HG02840 (cell line): Measurements from ENCODE around the gene SH3BGRL2.
"Not testable (repeated sequence)": the region's sequence is repeated elsewhere in the genome, so short reads cannot be mapped to it uniquely, and the experiment has no call there.

Source experiments
- ATAC-seq: cut with Tn5 transposase; IDR thresholded peaks from one replicate; pipeline ENCODE4 v1.9.1; 2021; ENCODE audit warnings: mild to moderate bottlenecking, moderate library complexity, moderate number of reproducible peaks; ENCODE audit not compliant: unreplicated experiment, low FRiP score

Gene SH3BGRL2

GRCh38 chr6:79613912-79614311 lies 17.2 kb upstream of the SH3BGRL2 start:
- ATAC-seq = no peak

GRCh38 chr6:79614326-79615305 lies 16.5 kb upstream of the SH3BGRL2 start:
- no peak for ATAC-seq

- ATAC-seq = no peak
These were observed 13.6 kb upstream of the SH3BGRL2 start for GRCh38 chr6:79617518-79617941.

GRCh38 chr6:79618425-79618824 lies 12.7 kb upstream of the SH3BGRL2 start:
- not testable (repeated sequence) for ATAC-seq

- ATAC-seq = no peak
These were observed 9.6 kb upstream of the SH3BGRL2 start for GRCh38 chr6:79621579-79621978.

- no peak for ATAC-seq
These were observed 8.8 kb upstream of the SH3BGRL2 start for GRCh38 chr6:79622364-79622763.

GRCh38 chr6:79623106-79623505 lies 8.0 kb upstream of the SH3BGRL2 start:
- no peak for ATAC-seq

GRCh38 chr6:79625746-79626145 lies 5.4 kb upstream of the SH3BGRL2 start:
- ATAC-seq = no peak

- no peak for ATAC-seq
These were observed 4.3 kb upstream of the SH3BGRL2 start for GRCh38 chr6:79626811-79627210.

- ATAC-seq = no peak
These were observed 3.7 kb upstream of the SH3BGRL2 start for GRCh38 chr6:79627422-79627821.

- no peak for ATAC-seq
These were observed 2.5 kb upstream of the SH3BGRL2 start for GRCh38 chr6:79628466-79629288.

- ATAC-seq = no peak
These were observed 698 bp upstream of the SH3BGRL2 start for GRCh38 chr6:79630380-79630882.

GRCh38 chr6:79631693-79632172 lies 604 bp downstream of the SH3BGRL2 start:
- no peak for ATAC-seq

GRCh38 chr6:79632580-79632979 lies 1.5 kb downstream of the SH3BGRL2 start:
- no peak for ATAC-seq

- no peak for ATAC-seq
These were observed 3.5 kb downstream of the SH3BGRL2 start for GRCh38 chr6:79634491-79635231.

- no peak for ATAC-seq
These were observed 4.1 kb downstream of the SH3BGRL2 start for GRCh38 chr6:79635232-79635543.

- no peak for ATAC-seq
These were observed 5.5 kb downstream of the SH3BGRL2 start for GRCh38 chr6:79636673-79637072.

GRCh38 chr6:79640146-79641111 lies 9.3 kb downstream of the SH3BGRL2 start:
- no peak for ATAC-seq

- no peak for ATAC-seq
These were observed 14.9 kb downstream of the SH3BGRL2 start for GRCh38 chr6:79646006-79646405.
